T-cell (primary cell): ENCODE measurements around the gene ALDH1A2. TPM values are rescaled to one million over a fixed set of nuclear protein-coding genes. Genes with fewer than 3 reads are reported as not detected.

Source experiments
- ATAC-seq, 4 experiments: fragments of 200-7000 bp in 3 of 4; fragments of 150-1000 bp in 1 of 4; cut with Tn5 transposase; replicated peaks in 1 of 4; 1 replicate in 3 of 4; 2 replicates in 1 of 4; pipeline ENCODE4 v1.10.0; 2021; ENCODE audit warnings: moderate library complexity in 3 of 4, mild to moderate bottlenecking in 2 of 4, moderate number of reproducible peaks in 1 of 4
- CTCF ChIA-PET, 2 donors: fragments of 300-600 bp; sonication (Branson Sonifier 250); formaldehyde crosslinking; loops; one replicate each; lab custom pipeline; 2022; ENCODE audit warnings: antibody characterized with exemption in 2 of 2; lab: Charles Lee
- POLR2A ChIA-PET, 2 donors: fragments of 300-600 bp; sonication (Branson Sonifier 250); formaldehyde crosslinking; loops; one replicate each; lab custom pipeline; 2022; ENCODE audit warnings: antibody characterized with exemption in 2 of 2; lab: Charles Lee
- DNase-seq, 35 experiments: peaks; one replicate each; pipeline versions ENCODE4 v3.0.0 to v3.0.0-alpha.2; 2013 to 2023
- H3K27ac ChIP-seq: one replicate; pipeline ENCODE4 v1.5.1; 2013; ENCODE audit warnings: low read length
- H3K27me3 ChIP-seq, 2 experiments: replicated peaks in 1 of 2; 1 replicate in 1 of 2; 2 replicates in 1 of 2; pipeline versions ENCODE4 v1.6.1 to v1.7.0; 2013; ENCODE audit warnings: low read length in 1 of 2, mixed read lengths in 1 of 2; ENCODE audit not compliant: control insufficient read depth in 2 of 2, insufficient read depth in 2 of 2; ENCODE audit errors: extremely low read depth in 1 of 2
- H3K36me3 ChIP-seq, 2 donors: 1 replicate in 1 of 2; 2 replicates in 1 of 2; pipeline versions ENCODE4 v1.6.1 to v1.7.0; 2013; ENCODE audit warnings: low read length in 1 of 2; ENCODE audit not compliant: control insufficient read depth in 2 of 2, insufficient read depth in 1 of 2; ENCODE audit errors: extremely low read depth in 1 of 2
- H3K4me1 ChIP-seq, 2 experiments: 1 replicate in 1 of 2; 2 replicates in 1 of 2; pipeline versions ENCODE4 v1.6.1 to v1.7.0; 2013; ENCODE audit warnings: low read length in 2 of 2, mixed read lengths in 1 of 2; ENCODE audit not compliant: insufficient read depth in 2 of 2, control insufficient read depth in 1 of 2; ENCODE audit errors: extremely low read depth in 1 of 2
- H3K4me3 ChIP-seq, 2 donors: 1 replicate in 1 of 2; 2 replicates in 1 of 2; pipeline versions ENCODE4 v1.5.1 to v1.7.0; 2013; ENCODE audit warnings: mild to moderate bottlenecking in 2 of 2, low read length in 1 of 2, moderate library complexity in 1 of 2; ENCODE audit not compliant: control insufficient read depth in 1 of 2; ENCODE audit errors: extremely low read depth in 1 of 2
- H3K9me3 ChIP-seq: 2 replicates; pipeline ENCODE4 v1.7.0; 2013
- H3K27ac Mint-ChIP-seq, 2 donors: one replicate each; pipeline ENCODE4 v1.8.0; 2020 to 2021; ENCODE audit warnings: mild to moderate bottlenecking in 2 of 2, mixed read lengths in 2 of 2
- H3K27me3 Mint-ChIP-seq, 2 donors: one replicate each; pipeline ENCODE4 v1.8.0; 2021 to 2022; ENCODE audit warnings: mixed read lengths in 2 of 2
- H3K36me3 Mint-ChIP-seq: one replicate; pipeline ENCODE4 v1.8.0; 2021; ENCODE audit warnings: mixed read lengths
- H3K4me1 Mint-ChIP-seq, 3 donors: one replicate each; pipeline ENCODE4 v1.8.0; 2020 to 2022; ENCODE audit warnings: mixed read lengths in 3 of 3, mild to moderate bottlenecking in 1 of 3
- H3K4me3 Mint-ChIP-seq, 3 donors: one replicate each; pipeline ENCODE4 v1.8.0; 2020 to 2022; ENCODE audit warnings: mild to moderate bottlenecking in 3 of 3, mixed read lengths in 3 of 3, moderate library complexity in 3 of 3
- H3K9me3 Mint-ChIP-seq, 3 donors: one replicate each; pipeline ENCODE4 v1.8.0; 2020 to 2022; ENCODE audit warnings: mixed read lengths in 3 of 3
- WGBS: methylation state at CpG from one replicate; pipeline ENCODE4 v1.1.5; 2013; ENCODE audit warnings: missing lambda C conversion rate; ENCODE audit not compliant: insufficient coverage; 5-methylcytosine and 5-hydroxymethylcytosine counted together
- total RNA-seq, 35 experiments: library from RNA in 6 of 35; stranded (reverse) in 6 of 35; fragments of 120-200 nt in 1 of 35; gene quantifications; one replicate each; pipeline versions ENCODE4 v1.2.1 to v1.2.4 and lab custom pipeline; 2013 to 2026

Gene ALDH1A2
- total RNA-seq, 5 donors from 2014 or later (not counting 1 experiment from before 2014, with no cell fraction given), result 0.47 to 0.95 (median 0.73) TPM; not detected in 2

DNA sequence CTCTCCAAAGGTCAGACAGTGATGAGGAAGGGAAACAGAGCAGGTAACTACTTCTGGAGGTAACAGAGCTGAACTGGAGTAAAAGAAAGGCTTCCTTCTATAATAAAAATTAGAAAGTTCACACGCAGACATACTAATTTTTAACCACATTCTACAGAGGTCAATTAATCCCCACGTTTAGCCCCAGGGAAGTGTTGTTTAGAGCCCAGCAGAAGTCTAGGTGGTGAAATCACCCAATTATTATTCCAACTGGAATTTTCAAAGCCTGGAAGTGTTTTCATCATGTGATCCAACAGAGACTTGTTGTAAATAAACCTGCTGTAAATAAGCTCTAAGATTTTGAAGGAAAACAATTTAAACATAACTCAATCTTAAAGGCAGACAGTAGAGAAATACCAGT is 6.8 kb downstream of the ALDH1A2 start:
- no peaks in the 10 kb centered on the region for H3K36me3 ChIP-seq
- H3K27me3 Mint-ChIP-seq, result peaks cover 48 to 52% of the 10 kb centered on the region in 2 donors
- no peak overlapping the region for H3K27ac Mint-ChIP-seq
- no peaks in the 10 kb centered on the region for H3K4me1 ChIP-seq
- H3K4me3 Mint-ChIP-seq, result no peak overlapping the region
- H3K27me3 ChIP-seq, result peaks cover 4 to 10% of the 10 kb centered on the region in 2 experiments
- H3K36me3 Mint-ChIP-seq, result no peaks in the 10 kb centered on the region
- no peaks in the 10 kb centered on the region for H3K9me3 Mint-ChIP-seq
- DNase-seq (no peak), ATAC-seq (no peak)
- no peak overlapping the region for H3K27ac ChIP-seq
- ChIA-PET CTCF (no interaction called here), POLR2A (no interaction called here)
- no CpG with 5 or more reads among the region's 2 CpGs for WGBS
- H3K4me3 ChIP-seq, result no peak overlapping the region
- H3K9me3 ChIP-seq, result no peaks in the 10 kb centered on the region
- H3K4me1 Mint-ChIP-seq, result no peaks in the 10 kb centered on the region

DNA sequence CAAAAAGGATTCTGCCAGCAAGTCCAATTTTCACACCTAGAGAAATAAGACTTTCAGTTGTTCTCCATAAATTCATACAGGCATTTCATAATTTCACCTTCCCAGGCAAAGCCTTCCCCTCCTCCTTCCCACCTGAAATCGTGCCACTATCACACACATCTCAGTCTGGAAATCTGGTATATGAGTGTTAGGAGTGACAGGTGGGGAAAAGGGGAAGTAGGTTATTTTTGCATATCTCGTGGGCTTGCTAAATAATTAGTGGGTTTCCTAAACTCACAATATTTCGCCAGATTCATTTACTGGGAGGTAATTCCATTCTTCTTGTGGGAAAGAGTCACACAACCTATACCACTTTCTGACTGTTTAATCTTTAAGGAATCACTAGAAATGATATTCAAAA is 7.4 kb downstream of the ALDH1A2 start:
- Mint-ChIP-seq H3K36me3 (no peaks in the 10 kb centered on the region), H3K9me3 (no peaks in the 10 kb centered on the region), H3K4me3 (no peak overlapping the region), H3K27me3 (peaks cover 46 to 51% of the 10 kb centered on the region in 2 donors), H3K4me1 (no peaks in the 10 kb centered on the region), H3K27ac (no peak overlapping the region)
- no peaks in the 10 kb centered on the region for H3K4me1 ChIP-seq
- H3K4me3 ChIP-seq, result no peak overlapping the region
- ATAC-seq (no peak), DNase-seq (no peak)
- no peak overlapping the region for H3K27ac ChIP-seq
- no CpG with 5 or more reads among the region's 3 CpGs for WGBS
- ChIA-PET POLR2A (no interaction called here), CTCF (no interaction called here)
- no peaks in the 10 kb centered on the region for H3K9me3 ChIP-seq
- peaks cover 4 to 10% of the 10 kb centered on the region in 2 experiments for H3K27me3 ChIP-seq
- no peaks in the 10 kb centered on the region for H3K36me3 ChIP-seq

DNA sequence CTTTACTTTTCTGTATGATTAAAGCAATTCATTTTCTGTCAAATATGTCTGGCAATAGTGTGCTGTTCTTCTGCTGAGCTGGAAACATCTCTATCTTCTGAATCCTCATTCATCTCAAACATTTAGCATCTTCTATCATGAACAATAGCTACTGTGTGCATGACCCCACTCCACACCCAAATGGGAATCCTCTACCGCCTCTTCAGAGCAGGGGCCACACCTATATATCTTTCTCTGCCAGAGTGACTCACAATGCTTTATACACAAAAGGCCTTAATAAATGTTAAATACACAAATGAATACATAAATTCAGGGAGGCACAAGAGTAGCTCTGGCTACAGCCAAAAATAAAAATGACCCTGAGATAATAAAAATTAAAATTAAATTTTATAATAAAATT is 8.0 kb downstream of the ALDH1A2 start:
- no peak for DNase-seq
- peaks cover 4 to 10% of the 10 kb centered on the region in 2 experiments for H3K27me3 ChIP-seq
- no peak overlapping the region for H3K27ac Mint-ChIP-seq
- WGBS, result no CpG with 5 or more reads among the region's 1 CpG
- H3K9me3 ChIP-seq, result no peaks in the 10 kb centered on the region
- no peaks in the 10 kb centered on the region for H3K4me1 ChIP-seq
- no peak overlapping the region for H3K4me3 Mint-ChIP-seq
- H3K36me3 Mint-ChIP-seq, result no peaks in the 10 kb centered on the region
- H3K4me1 Mint-ChIP-seq, result no peaks in the 10 kb centered on the region
- ATAC-seq, result no peak
- H3K27me3 Mint-ChIP-seq, result peaks cover 41 to 48% of the 10 kb centered on the region in 2 donors
- no peaks in the 10 kb centered on the region for H3K36me3 ChIP-seq
- no peaks in the 10 kb centered on the region for H3K9me3 Mint-ChIP-seq
- H3K27ac ChIP-seq, result no peak overlapping the region
- H3K4me3 ChIP-seq, result no peak overlapping the region
- ChIA-PET POLR2A (no interaction called here), CTCF (no interaction called here)

DNA sequence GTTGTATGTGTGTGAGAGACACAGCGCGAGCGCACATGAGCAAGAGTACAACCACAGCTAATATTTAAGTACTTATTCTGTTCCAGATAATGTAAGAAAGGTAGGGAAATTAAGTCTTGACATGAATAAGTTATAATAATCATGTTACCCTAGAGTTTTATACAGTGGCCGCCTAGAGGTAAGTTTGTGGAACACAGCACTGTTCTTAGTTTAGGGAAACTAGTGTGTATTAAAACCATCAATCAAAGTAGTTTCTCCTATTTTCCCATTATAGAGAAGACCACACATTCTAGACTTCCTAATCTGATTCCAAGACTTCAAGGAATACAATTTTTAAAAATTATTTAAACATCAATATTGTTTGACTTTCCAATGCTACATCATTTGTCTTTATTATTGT is 9.5 kb downstream of the ALDH1A2 start:
- Histone ChIP-seq H3K4me1 (no peaks in the 10 kb centered on the region), H3K27me3 (peaks cover 4 to 9% of the 10 kb centered on the region in 2 experiments), H3K4me3 (no peak overlapping the region), H3K36me3 (no peaks in the 10 kb centered on the region), H3K9me3 (no peaks in the 10 kb centered on the region), H3K27ac (no peak overlapping the region)
- Mint-ChIP-seq H3K9me3 (no peaks in the 10 kb centered on the region), H3K4me3 (no peak overlapping the region), H3K27ac (no peak overlapping the region), H3K4me1 (no peaks in the 10 kb centered on the region), H3K36me3 (no peaks in the 10 kb centered on the region), H3K27me3 (peaks cover 34 to 37% of the 10 kb centered on the region in 2 donors)
- DNase-seq (no peak), ATAC-seq (no peak)
- no CpG with 5 or more reads among the region's 4 CpGs for WGBS
- ChIA-PET POLR2A (no interaction called here), CTCF (no interaction called here)

DNA sequence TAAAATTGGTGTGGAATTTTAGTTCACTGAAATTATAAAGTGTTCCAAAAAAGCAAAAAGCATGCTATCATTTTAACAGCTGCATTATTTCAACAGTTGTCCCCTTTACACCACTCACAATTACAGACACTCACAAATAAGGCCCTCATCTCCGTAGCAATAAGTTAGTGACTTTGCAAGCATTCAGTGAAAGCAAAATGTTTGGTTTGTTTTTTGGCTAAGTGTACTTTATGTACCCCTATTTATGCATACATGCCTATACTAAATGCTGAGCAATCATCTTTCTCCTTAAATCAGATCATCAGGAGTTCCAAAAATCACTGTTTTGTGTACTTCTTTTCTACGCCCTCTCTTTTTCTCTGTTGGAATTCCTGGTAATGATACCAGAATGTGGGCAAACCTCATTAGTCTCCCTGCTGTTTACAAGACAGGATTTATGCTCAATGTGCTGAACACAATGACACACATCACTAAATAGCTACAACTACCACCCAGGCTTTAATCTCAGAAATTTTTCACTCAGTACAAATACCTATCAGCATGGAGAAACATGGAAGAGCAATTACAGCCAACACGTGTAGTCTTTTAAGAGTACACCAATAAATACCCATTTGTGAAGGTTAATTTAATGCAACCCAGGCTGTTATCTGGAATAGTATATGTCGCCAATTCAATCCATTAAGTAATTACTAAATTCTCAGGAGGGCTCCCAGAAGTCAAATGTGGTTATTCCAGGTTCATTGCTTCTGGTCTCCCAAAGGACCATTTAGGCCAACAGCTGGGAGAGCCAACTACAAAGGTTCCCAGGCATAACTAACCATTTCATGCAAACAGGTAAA is 12.0 kb downstream of the ALDH1A2 start:
- Histone ChIP-seq H3K27ac (no peak overlapping the region), H3K4me3 (no peak overlapping the region), H3K4me1 (no peaks in the 10 kb centered on the region), H3K36me3 (no peaks in the 10 kb centered on the region), H3K9me3 (no peaks in the 10 kb centered on the region), H3K27me3 (peaks cover 0 to 3% of the 10 kb centered on the region in 2 experiments)
- ATAC-seq, result no peak
- ChIA-PET CTCF (no interaction called here), POLR2A (no interaction called here)
- Mint-ChIP-seq H3K4me1 (no peaks in the 10 kb centered on the region), H3K9me3 (no peaks in the 10 kb centered on the region), H3K4me3 (no peak overlapping the region), H3K27ac (no peak overlapping the region), H3K27me3 (peaks cover 33 to 45% of the 10 kb centered on the region in 2 donors), H3K36me3 (no peaks in the 10 kb centered on the region)
- no peak for DNase-seq
- no CpG with 5 or more reads among the region's 4 CpGs for WGBS

DNA sequence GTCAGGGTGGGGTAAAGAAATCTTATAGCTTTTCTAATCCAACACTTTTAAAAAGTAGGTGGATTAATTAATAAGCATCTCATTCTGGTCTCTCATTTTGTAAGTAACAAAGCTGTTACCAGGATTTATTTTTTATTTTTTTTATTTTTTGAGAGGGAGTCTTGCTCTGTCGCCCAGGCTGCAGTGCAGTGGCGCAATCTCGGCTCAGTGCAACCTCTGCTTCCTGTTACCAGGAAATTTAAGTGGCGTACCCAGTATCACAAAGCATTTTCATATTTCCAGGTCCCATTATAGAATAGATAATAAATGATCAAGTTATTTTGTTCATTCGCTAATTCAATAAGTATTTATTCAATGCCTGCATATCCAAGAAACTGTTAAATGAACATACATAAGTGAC is 13.2 kb downstream of the ALDH1A2 start:
- Mint-ChIP-seq H3K4me1 (no peaks in the 10 kb centered on the region), H3K36me3 (no peaks in the 10 kb centered on the region), H3K9me3 (no peaks in the 10 kb centered on the region), H3K27ac (no peak overlapping the region), H3K4me3 (no peak overlapping the region), H3K27me3 (peaks cover 34 to 39% of the 10 kb centered on the region in 2 donors)
- H3K4me3 ChIP-seq, result no peak overlapping the region
- H3K27ac ChIP-seq, result no peak overlapping the region
- no peak for DNase-seq
- ChIA-PET CTCF (no interaction called here), POLR2A (no interaction called here)
- ATAC-seq, result no peak
- H3K4me1 ChIP-seq, result no peaks in the 10 kb centered on the region
- no CpG with 5 or more reads among the region's 5 CpGs for WGBS
- no peaks in the 10 kb centered on the region for H3K36me3 ChIP-seq
- H3K9me3 ChIP-seq, result no peaks in the 10 kb centered on the region
- H3K27me3 ChIP-seq, result peaks cover 0 to 5% of the 10 kb centered on the region in 2 experiments
